ENCODE results near the gene RPL26.
"Not testable (repeated sequence)": the region's sequence is repeated elsewhere in the genome, so short reads cannot be mapped to it uniquely, and the experiment has no call there.

RPL26 gene

GRCh38 chr17:8412089-8412488, 29.1 kb upstream of the RPL26 start:
- H3K27me3 ChIP-seq (ENCODE audit: low read depth, low read length), result no peaks in the 10 kb centered on the region
- no peaks in the 10 kb centered on the region for H3K36me3 ChIP-seq (ENCODE audit: control insufficient read depth in 1 of 2, insufficient read depth in 2 of 2, low read length in 2 of 2)
- no peak overlapping the region for H3K27ac ChIP-seq (ENCODE audit: low read length)

DNA sequence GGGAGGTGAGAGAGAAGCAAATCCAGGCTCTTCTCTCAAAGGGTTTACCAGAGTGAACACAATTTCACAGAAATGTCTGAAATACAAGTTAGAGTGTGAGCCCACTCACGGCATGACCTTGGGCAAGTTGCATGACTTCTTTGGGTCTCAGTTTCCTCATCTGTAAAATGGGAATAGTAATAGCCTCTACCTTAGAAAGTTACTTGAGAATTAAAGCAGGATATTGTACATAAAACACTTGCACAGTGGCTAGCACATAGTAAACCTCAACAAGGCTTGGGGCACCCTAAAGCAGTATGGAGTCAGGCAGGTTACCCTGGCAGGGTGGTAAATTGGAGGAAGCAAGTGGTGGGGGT, 27.9 kb upstream of the RPL26 start:
- H3K9me3 ChIP-seq (ENCODE audit: control insufficient read depth in 1 of 2, low read length in 2 of 2), result no peaks in the 10 kb centered on the region
- no peak overlapping the region for H3K27ac ChIP-seq (ENCODE audit: low read length)
- H3K4me3 ChIP-seq (ENCODE audit: low read depth in 1 of 2, low read length in 2 of 2), result no peak overlapping the region
- H3K27me3 ChIP-seq (ENCODE audit: low read depth, low read length), result no peaks in the 10 kb centered on the region
- peaks cover 0 to 3% of the 10 kb centered on the region in 2 donors for H3K4me1 ChIP-seq (ENCODE audit: control insufficient read depth in 1 of 2, insufficient read depth in 2 of 2, low read length in 2 of 2)
- H3K36me3 ChIP-seq (ENCODE audit: control insufficient read depth in 1 of 2, insufficient read depth in 2 of 2, low read length in 2 of 2), result no peaks in the 10 kb centered on the region

More at GRCh38 chr17:8412089-8412488, 29.1 kb upstream of the RPL26 start:
- no peaks in the 10 kb centered on the region for H3K9me3 ChIP-seq (ENCODE audit: control insufficient read depth in 1 of 2, low read length in 2 of 2)
- peaks cover 0 to 3% of the 10 kb centered on the region in 2 donors for H3K4me1 ChIP-seq (ENCODE audit: control insufficient read depth in 1 of 2, insufficient read depth in 2 of 2, low read length in 2 of 2)
- H3K4me3 ChIP-seq (ENCODE audit: low read depth in 1 of 2, low read length in 2 of 2), result no peak overlapping the region

DNA sequence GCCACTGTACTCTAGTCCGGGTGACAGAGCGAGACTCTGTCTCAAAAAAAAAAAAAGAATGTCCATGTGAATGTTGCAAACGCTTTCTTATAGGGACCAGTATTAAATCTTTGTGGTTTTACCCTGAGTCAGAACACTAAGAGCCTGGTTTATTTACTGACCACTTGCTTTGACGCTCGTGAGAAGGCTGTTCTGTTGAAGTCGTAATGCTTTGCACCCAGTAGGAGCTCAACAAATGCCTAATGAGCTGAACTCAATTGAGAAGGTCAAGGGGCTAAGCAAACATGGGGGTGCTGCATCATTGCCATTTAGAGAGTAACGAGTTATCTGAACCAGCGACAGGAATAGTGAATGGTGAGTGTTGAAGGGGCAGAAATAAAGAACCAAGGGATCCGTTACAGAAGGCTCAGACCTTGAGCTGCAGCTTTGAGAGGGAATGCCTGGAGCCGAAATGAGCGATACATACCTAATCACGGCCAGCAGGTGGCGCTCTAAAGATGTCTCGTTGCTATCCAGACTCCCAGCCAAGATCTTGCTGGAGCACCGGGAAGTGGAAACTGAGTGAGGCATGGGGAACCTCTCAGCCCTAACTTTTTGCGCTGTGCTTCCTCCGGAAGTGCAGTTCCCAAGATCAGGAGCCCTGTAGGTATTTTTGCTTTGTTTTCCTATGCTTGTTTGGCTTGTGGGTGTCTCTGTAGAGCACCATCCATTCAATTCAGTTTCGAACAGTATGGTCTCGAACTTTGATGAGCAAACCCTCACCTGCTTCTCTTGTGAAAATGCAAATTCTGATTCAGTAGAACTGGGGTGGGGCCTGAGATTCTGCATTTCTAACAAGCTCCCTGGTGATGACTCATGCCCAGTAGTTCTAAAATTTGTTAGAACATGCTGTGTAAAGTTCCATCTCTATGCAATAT, 27.2 kb upstream of the RPL26 start:
- Histone ChIP-seq H3K9me3 (ENCODE audit: control insufficient read depth in 1 of 2, low read length in 2 of 2) (no peaks in the 10 kb centered on the region), H3K36me3 (ENCODE audit: control insufficient read depth in 1 of 2, insufficient read depth in 2 of 2, low read length in 2 of 2) (no peaks in the 10 kb centered on the region), H3K4me3 (ENCODE audit: low read depth in 1 of 2, low read length in 2 of 2) (no peak overlapping the region), H3K27me3 (ENCODE audit: low read depth, low read length) (no peaks in the 10 kb centered on the region), H3K27ac (ENCODE audit: low read length) (no peak overlapping the region), H3K4me1 (ENCODE audit: control insufficient read depth in 1 of 2, insufficient read depth in 2 of 2, low read length in 2 of 2) (peaks cover 0 to 3% of the 10 kb centered on the region in 2 donors)

DNA sequence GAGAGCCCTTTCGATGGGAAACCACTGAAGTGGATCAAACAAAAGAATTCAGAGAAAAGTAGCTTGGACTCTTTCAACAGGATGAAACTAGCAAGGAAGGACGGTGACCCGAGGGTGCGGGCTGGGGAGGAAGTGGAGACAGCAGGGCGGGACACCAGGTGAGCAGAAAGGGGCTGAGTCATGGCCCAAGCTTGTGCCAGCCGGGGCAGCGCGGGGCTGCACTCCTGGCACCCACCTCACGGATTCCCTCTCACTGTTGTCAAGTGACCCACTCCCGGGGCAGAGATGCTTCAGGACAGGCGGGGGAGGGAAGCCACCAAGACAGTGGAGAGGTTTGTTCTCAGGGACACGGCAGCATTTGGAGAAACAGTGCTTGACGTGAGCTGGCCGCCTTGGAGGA, 25.4 kb upstream of the RPL26 start:
- H3K27me3 ChIP-seq (ENCODE audit: low read depth, low read length), result no peaks in the 10 kb centered on the region
- no peaks in the 10 kb centered on the region for H3K36me3 ChIP-seq (ENCODE audit: control insufficient read depth in 1 of 2, insufficient read depth in 2 of 2, low read length in 2 of 2)
- no peaks in the 10 kb centered on the region for H3K9me3 ChIP-seq (ENCODE audit: control insufficient read depth in 1 of 2, low read length in 2 of 2)
- no peak overlapping the region for H3K27ac ChIP-seq (ENCODE audit: low read length)
- H3K4me1 ChIP-seq (ENCODE audit: control insufficient read depth in 1 of 2, insufficient read depth in 2 of 2, low read length in 2 of 2), result peaks cover 0 to 3% of the 10 kb centered on the region in 2 donors
- H3K4me3 ChIP-seq (ENCODE audit: low read depth in 1 of 2, low read length in 2 of 2), result no peak overlapping the region

DNA sequence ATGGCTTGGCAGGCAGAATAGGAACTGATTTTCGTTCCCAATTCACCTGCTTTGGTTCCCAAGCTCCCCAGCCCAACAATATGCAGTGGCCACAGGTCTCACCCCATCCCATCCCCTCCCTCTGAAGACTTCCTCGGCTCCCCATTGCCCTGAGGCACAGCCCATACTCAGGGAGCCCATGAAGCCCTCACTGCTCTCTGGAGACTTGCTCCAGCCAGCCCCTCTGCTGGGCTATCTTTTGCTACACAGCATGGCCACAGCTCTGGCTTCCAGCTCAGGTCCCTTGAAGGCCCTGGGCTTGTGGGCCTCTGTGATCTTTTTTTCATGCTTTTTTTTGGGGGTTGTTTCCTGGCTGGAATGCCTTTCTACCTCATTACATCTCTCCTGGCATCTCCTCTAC, 23.2 kb upstream of the RPL26 start:
- Histone ChIP-seq H3K27ac (ENCODE audit: low read length) (no peak overlapping the region), H3K36me3 (ENCODE audit: control insufficient read depth in 1 of 2, insufficient read depth in 2 of 2, low read length in 2 of 2) (no peaks in the 10 kb centered on the region), H3K27me3 (ENCODE audit: low read depth, low read length) (no peaks in the 10 kb centered on the region), H3K9me3 (ENCODE audit: control insufficient read depth in 1 of 2, low read length in 2 of 2) (no peaks in the 10 kb centered on the region), H3K4me1 (ENCODE audit: control insufficient read depth in 1 of 2, insufficient read depth in 2 of 2, low read length in 2 of 2) (peaks cover 0 to 3% of the 10 kb centered on the region in 2 donors), H3K4me3 (ENCODE audit: low read depth in 1 of 2, low read length in 2 of 2) (no peak overlapping the region)

- Histone ChIP-seq H3K9me3 (ENCODE audit: control insufficient read depth in 1 of 2, low read length in 2 of 2) (no peaks in the 10 kb centered on the region), H3K27me3 (ENCODE audit: low read depth, low read length) (no peaks in the 10 kb centered on the region), H3K36me3 (ENCODE audit: control insufficient read depth in 1 of 2, insufficient read depth in 2 of 2, low read length in 2 of 2) (no peaks in the 10 kb centered on the region), H3K27ac (ENCODE audit: low read length) (no peak overlapping the region), H3K4me1 (ENCODE audit: control insufficient read depth in 1 of 2, insufficient read depth in 2 of 2, low read length in 2 of 2) (peaks cover 0 to 3% of the 10 kb centered on the region in 2 donors), H3K4me3 (ENCODE audit: low read depth in 1 of 2, low read length in 2 of 2) (no peak overlapping the region)
Measured at GRCh38 chr17:8405499-8406016, 22.6 kb upstream of the RPL26 start.

- Histone ChIP-seq H3K4me1 (ENCODE audit: control insufficient read depth in 1 of 2, insufficient read depth in 2 of 2, low read length in 2 of 2) (no peaks in the 10 kb centered on the region), H3K4me3 (ENCODE audit: low read depth in 1 of 2, low read length in 2 of 2) (no peak overlapping the region), H3K36me3 (ENCODE audit: control insufficient read depth in 1 of 2, insufficient read depth in 2 of 2, low read length in 2 of 2) (no peaks in the 10 kb centered on the region), H3K27ac (ENCODE audit: low read length) (no peak overlapping the region), H3K27me3 (ENCODE audit: low read depth, low read length) (no peaks in the 10 kb centered on the region), H3K9me3 (ENCODE audit: control insufficient read depth in 1 of 2, low read length in 2 of 2) (no peaks in the 10 kb centered on the region)
Measured at GRCh38 chr17:8402921-8403536, 20.0 kb upstream of the RPL26 start.

GRCh38 chr17:8401107-8401506, 18.1 kb upstream of the RPL26 start:
- H3K27me3 ChIP-seq (ENCODE audit: low read depth, low read length), result no peaks in the 10 kb centered on the region
- H3K9me3 ChIP-seq (ENCODE audit: control insufficient read depth in 1 of 2, low read length in 2 of 2), result no peaks in the 10 kb centered on the region

GRCh38 chr17:8398980-8399379, 16.0 kb upstream of the RPL26 start:
- no peaks in the 10 kb centered on the region for H3K27me3 ChIP-seq (ENCODE audit: low read depth, low read length)
- H3K4me3 ChIP-seq (ENCODE audit: low read depth in 1 of 2, low read length in 2 of 2), result no peak overlapping the region
- no peaks in the 10 kb centered on the region for H3K4me1 ChIP-seq (ENCODE audit: control insufficient read depth in 1 of 2, insufficient read depth in 2 of 2, low read length in 2 of 2)
- no peak overlapping the region for H3K27ac ChIP-seq (ENCODE audit: low read length)
- H3K9me3 ChIP-seq (ENCODE audit: control insufficient read depth in 1 of 2, low read length in 2 of 2), result no peaks in the 10 kb centered on the region
- no peaks in the 10 kb centered on the region for H3K36me3 ChIP-seq (ENCODE audit: control insufficient read depth in 1 of 2, insufficient read depth in 2 of 2, low read length in 2 of 2)

More at GRCh38 chr17:8401107-8401506, 18.1 kb upstream of the RPL26 start:
- Histone ChIP-seq H3K27ac (ENCODE audit: low read length) (no peak overlapping the region), H3K4me3 (ENCODE audit: low read depth in 1 of 2, low read length in 2 of 2) (no peak overlapping the region), H3K4me1 (ENCODE audit: control insufficient read depth in 1 of 2, insufficient read depth in 2 of 2, low read length in 2 of 2) (no peaks in the 10 kb centered on the region), H3K36me3 (ENCODE audit: control insufficient read depth in 1 of 2, insufficient read depth in 2 of 2, low read length in 2 of 2) (no peaks in the 10 kb centered on the region)

DNA sequence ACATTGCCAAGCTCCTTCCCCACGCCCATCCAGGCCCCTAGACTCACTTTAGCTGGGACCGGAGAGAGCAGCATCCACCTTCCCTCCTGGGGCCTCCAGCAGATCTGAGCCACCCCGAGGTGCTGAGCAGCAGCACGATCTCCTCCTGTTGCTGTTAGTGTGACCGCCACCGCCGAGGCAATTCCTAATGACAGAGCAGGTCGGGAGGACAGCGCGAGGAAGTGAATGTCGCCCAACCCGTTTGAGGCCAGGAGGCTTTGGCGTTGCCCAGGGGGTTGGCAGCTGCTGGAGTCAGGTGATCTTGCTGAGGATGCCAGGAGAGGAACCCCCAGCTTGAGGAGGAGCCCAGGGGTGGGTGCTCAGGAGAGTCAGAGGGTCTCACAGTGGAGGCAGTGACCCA, 14.6 kb upstream of the RPL26 start, which contains the start of gene RNF222:
TSS of gene RNF222 (minus strand) at position 192 of the 400 bp plus-strand sequence. CDS start 4,366 bp downstream, outside the sequence.
- Histone ChIP-seq H3K4me1 (ENCODE audit: control insufficient read depth in 1 of 2, insufficient read depth in 2 of 2, low read length in 2 of 2) (no peaks in the 10 kb centered on the region), H3K9me3 (ENCODE audit: control insufficient read depth in 1 of 2, low read length in 2 of 2) (no peaks in the 10 kb centered on the region), H3K27me3 (ENCODE audit: low read depth, low read length) (peaks cover 7% of the 10 kb centered on the region), H3K27ac (ENCODE audit: low read length) (no peak within 1 kb of the TSS), H3K4me3 (ENCODE audit: low read depth in 1 of 2, low read length in 2 of 2) (no peak within 1 kb of the TSS), H3K36me3 (ENCODE audit: control insufficient read depth in 1 of 2, insufficient read depth in 2 of 2, low read length in 2 of 2) (no peaks in the 10 kb centered on the region)

GRCh38 chr17:8394497-8394896, 11.5 kb upstream of the RPL26 start:
- H3K27ac ChIP-seq (ENCODE audit: low read length); H3K9me3 ChIP-seq (ENCODE audit: control insufficient read depth in 1 of 2, low read length in 2 of 2); H3K27me3 ChIP-seq (ENCODE audit: low read depth, low read length); H3K4me3 ChIP-seq (ENCODE audit: low read depth in 1 of 2, low read length in 2 of 2); H3K36me3 ChIP-seq (ENCODE audit: control insufficient read depth in 1 of 2, insufficient read depth in 2 of 2, low read length in 2 of 2); H3K4me1 ChIP-seq (ENCODE audit: control insufficient read depth in 1 of 2, insufficient read depth in 2 of 2, low read length in 2 of 2): not testable (repeated sequence)
